OCI-LY7 (cell line): ENCODE data around the gene FGGY.

ENCODE experiments used
- EZH2phosphoT487 ChIP-seq: fragments of 200-600 bp; sonication (generic); IDR thresholded peaks from 2 replicates; pipeline ENCODE4 v1.6.1; 2018; ENCODE audit warnings: low read depth, borderline replicate concordance, mild to moderate bottlenecking, mixed run types, antibody characterized with exemption, low read length, moderate library complexity, mixed read lengths
- TF ChIP-seq, protein P1 (sequence below): fragments of 200-600 bp; sonication (generic); conservative IDR thresholded peaks from 2 replicates; pipeline ENCODE4 v1.5.1; 2014; ENCODE audit warnings: mild to moderate bottlenecking, antibody characterized with exemption, low read length, moderate library complexity, mixed read lengths

DNA sequence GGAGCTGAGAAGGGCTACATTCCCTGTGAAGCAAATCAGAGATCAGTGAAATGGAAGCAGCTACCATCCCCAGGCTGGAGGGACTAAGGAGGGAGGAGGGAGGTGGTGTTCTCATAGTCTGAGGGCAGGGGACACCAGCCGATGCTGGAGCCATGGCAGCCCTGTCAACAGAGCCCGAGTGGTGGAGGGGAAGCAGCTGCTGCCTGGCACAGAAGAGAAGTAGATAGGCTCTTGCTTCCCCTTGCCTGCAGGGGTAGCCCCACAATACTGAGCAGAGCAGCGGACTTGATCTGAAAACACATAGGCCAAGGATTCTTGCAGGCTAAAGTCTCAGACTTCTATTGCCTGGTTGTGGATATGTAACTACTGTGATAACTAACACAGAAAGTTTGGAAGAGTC is 255.1 kb downstream of the FGGY start:
- no peak for TF ChIP-seq EZH2phosphoT487
- TF ChIP-seq, protein P1, sequence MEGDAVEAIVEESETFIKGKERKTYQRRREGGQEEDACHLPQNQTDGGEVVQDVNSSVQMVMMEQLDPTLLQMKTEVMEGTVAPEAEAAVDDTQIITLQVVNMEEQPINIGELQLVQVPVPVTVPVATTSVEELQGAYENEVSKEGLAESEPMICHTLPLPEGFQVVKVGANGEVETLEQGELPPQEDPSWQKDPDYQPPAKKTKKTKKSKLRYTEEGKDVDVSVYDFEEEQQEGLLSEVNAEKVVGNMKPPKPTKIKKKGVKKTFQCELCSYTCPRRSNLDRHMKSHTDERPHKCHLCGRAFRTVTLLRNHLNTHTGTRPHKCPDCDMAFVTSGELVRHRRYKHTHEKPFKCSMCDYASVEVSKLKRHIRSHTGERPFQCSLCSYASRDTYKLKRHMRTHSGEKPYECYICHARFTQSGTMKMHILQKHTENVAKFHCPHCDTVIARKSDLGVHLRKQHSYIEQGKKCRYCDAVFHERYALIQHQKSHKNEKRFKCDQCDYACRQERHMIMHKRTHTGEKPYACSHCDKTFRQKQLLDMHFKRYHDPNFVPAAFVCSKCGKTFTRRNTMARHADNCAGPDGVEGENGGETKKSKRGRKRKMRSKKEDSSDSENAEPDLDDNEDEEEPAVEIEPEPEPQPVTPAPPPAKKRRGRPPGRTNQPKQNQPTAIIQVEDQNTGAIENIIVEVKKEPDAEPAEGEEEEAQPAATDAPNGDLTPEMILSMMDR, result no peak
